ENCODE measurements around the gene ACP7.
A peak's percentile ranks its signal among the peaks of the same experiment; 100 is the strongest.
"Not testable (repeated sequence)": the region's sequence is repeated elsewhere in the genome, so short reads cannot be mapped to it uniquely, and the experiment has no call there.

ACP7 gene

DNA sequence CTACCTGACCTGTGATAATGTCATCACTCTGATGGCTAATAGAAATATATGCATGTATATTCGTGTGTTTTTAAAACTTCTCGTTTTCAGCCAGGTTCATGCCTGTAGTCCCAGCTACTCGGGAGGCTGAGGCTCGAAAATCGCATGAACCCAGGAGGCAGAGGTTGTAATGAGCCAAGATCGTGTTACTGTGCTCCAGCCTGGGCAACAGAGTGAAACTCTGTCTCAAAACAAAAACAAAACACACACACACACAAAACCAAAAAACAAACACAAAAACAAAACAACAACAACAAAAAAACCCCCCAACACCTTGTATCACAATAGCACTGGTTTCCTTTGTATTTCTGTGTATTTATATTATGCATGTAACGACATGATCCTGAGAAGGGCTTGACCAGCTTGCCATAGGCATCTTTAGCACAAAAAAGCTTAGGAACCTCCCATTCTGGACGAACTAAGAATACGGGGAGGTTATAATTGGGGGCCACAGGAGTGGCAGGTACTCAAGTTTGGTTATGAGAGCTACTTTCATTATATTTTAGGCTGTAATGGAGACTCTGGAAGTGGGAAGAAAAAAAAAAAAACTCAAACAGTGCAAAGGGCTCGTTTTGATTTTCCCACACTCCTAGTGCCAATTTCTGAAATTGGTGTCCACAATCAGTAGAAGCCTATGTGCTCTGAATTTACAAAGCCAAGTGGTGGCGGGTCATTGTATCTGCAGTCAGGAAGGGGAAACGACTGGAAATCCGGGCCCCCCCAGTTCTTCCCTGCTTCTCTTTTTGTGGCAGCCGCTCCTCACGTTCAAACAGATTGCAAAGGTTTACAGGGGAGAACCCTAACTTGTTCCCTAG is 1.2 kb upstream of the ACP7 start:
- peak in 1 of 3 experiments; percentile 6 for DNase-seq
- Mint-ChIP-seq H3K27ac (peak overlapping the region; percentile 79 to 94), H3K27me3 (peaks cover 19 to 33% of the 10 kb centered on the region in 2 donors), H3K36me3 (ENCODE audit: insufficient read depth) (no peaks in the 10 kb centered on the region), H3K9me3 (no peaks in the 10 kb centered on the region), H3K4me1 (ENCODE audit: low read depth in 2 of 2) (peaks cover 17 to 18% of the 10 kb centered on the region in 2 donors), H3K4me3 (peak overlapping the region; percentile 87 to 88)
- ATAC-seq (replicated peaks): peak; percentile 6

DNA sequence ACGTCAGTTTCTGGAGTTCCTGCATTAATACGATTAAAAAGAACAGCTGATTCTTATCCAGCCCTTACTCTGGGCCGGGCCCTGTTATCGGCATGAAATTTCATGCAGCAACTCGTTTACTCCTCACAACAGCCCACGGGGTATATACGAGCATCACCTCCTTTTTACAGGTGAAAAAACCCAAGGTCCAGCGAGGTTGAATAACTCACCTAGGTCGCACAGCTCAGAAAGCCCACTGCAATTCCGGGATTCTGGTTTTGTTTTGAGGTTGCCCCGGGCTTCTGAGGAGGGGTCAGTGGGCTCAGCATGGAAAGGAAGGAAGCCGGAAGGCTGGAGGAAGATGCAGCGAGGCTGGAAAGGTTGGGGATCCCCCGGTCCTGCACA is 577 bp upstream of the ACP7 start:
- peaks cover 17 to 18% of the 10 kb centered on the region in 2 donors for H3K4me1 Mint-ChIP-seq (ENCODE audit: low read depth in 2 of 2)
- peak overlapping the region; percentile 87 to 88 for H3K4me3 Mint-ChIP-seq
- H3K27ac Mint-ChIP-seq: peak overlapping the region; percentile 79 to 94
- peaks cover 19 to 33% of the 10 kb centered on the region in 2 donors for H3K27me3 Mint-ChIP-seq
- DNase-seq: no peak
- H3K9me3 Mint-ChIP-seq: no peaks in the 10 kb centered on the region
- peak; percentile 56 for ATAC-seq (replicated peaks)
- no peaks in the 10 kb centered on the region for H3K36me3 Mint-ChIP-seq (ENCODE audit: insufficient read depth)

DNA sequence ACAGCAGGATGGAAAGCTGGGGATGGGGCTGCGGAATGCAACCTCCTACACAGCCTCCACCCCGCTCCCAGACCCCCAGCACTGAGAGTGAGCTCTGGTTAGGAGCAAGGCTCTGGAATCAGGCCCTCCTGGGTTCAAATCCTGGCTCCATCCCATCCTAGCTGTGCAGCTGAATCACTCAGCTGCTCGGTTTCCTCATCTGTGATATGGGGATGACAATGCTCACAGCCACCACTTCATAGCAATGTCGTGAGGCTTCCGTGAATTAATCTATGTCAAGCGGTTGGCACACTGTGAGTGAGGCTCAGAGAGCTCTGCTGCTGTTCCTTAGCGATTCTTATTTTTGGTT is 538 bp downstream of the ACP7 start:
- Mint-ChIP-seq H3K36me3 (ENCODE audit: insufficient read depth) (no peaks in the 10 kb centered on the region), H3K9me3 (no peaks in the 10 kb centered on the region), H3K27ac (peak overlapping the region; percentile 89 to 94), H3K4me3 (peak overlapping the region; percentile 87 to 88), H3K27me3 (peaks cover 19 to 33% of the 10 kb centered on the region in 2 donors), H3K4me1 (ENCODE audit: low read depth in 2 of 2) (peaks cover 17 to 18% of the 10 kb centered on the region in 2 donors)
- DNase-seq (no peak), ATAC-seq (replicated peaks) (no peak)

DNA sequence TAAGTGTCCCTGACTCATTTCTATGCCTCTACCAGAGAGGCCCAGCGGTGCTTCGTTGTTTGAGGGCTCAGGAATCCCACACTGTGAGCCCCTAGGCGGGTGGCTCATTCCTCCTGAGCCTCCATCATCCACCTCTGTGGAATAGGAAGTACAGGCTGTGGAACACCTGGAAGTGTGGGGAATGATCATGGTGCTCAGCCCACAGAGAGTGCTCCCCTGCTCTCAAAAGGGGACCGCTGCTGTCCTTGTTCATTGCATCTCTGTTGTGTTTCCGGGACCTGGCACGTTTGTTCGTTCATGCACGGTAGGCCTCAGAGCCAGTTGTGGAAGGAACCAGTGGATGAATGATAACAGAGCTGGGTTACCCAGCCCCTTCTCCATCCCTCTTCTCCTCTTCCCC is 1.2 kb downstream of the ACP7 start:
- H3K9me3 Mint-ChIP-seq: no peaks in the 10 kb centered on the region
- H3K36me3 Mint-ChIP-seq (ENCODE audit: insufficient read depth): no peaks in the 10 kb centered on the region
- DNase-seq: no peak
- H3K4me1 Mint-ChIP-seq (ENCODE audit: low read depth in 2 of 2): peaks cover 17 to 18% of the 10 kb centered on the region in 2 donors
- ATAC-seq (replicated peaks): no peak
- peak overlapping the region; percentile 87 to 89 for H3K27ac Mint-ChIP-seq
- peak overlapping the region; percentile 87 to 88 for H3K4me3 Mint-ChIP-seq
- H3K27me3 Mint-ChIP-seq: peaks cover 19 to 33% of the 10 kb centered on the region in 2 donors

DNA sequence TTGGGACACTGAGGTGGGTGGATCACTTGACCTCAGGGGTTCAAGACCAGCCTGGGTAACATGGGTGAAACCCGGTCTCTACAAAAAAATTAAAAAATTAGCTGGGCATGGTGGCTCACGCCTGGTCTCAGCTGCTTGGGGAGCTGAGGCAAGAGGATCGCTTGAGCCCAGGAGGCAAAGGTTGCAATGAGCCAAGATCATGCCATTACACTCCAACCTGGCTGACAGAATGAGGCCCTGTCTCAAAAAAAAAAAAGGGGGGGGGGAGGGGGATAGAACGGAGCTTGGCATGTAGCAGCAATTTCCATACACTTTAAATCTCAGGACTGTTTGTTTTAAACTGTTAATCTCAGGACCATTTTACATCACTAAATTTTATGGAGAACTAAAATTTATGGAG is 2.2 kb downstream of the ACP7 start:
- Mint-ChIP-seq H3K36me3 (ENCODE audit: insufficient read depth) (no peaks in the 10 kb centered on the region), H3K4me1 (ENCODE audit: low read depth in 2 of 2) (peaks cover 14 to 15% of the 10 kb centered on the region in 2 donors), H3K9me3 (no peaks in the 10 kb centered on the region), H3K27me3 (peaks cover 16 to 27% of the 10 kb centered on the region in 2 donors), H3K4me3 (no peak overlapping the region), H3K27ac (no peak overlapping the region)
- ATAC-seq (replicated peaks) (no peak), DNase-seq (no peak)

DNA sequence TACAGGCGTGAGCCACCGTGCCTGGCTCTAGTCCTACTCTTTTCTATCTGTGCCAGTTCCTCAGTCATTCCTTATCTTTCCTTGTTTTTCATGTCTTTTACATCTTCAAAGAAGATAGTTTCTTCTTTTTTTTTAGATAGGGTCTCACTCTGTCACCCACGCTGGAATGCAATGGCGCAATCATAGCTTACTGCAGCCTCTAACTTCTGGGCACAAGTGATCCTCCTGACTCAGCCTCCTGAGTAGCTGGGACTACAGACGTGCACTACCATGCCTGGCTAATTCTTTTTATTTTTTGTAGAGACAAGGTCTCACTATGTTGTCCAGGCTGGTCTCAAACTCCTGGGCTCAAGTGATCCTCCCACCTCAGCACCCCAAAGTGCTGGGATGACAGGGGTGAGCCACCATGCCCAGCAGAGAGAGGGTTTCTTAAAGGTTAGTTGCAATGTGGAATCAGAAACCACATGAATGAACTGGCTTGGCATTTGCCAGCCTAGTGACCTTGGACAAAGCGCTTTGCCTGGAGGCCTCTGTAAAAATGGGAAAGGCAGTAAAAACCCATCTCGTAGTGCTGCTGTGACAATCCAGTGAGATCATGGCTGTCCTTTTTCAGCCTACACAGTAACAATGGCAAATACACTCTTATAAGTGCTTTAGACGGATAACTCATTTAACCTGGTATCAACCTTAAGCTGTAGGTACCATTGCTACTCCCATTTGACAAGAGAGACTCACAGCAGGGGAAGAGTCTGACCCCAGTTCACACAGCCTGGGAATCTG is 3.9 kb downstream of the ACP7 start:
- peaks cover 7 to 10% of the 10 kb centered on the region in 2 donors for H3K4me1 Mint-ChIP-seq (ENCODE audit: low read depth in 2 of 2)
- ATAC-seq (replicated peaks): no peak
- no peak overlapping the region for H3K27ac Mint-ChIP-seq
- DNase-seq: no peak
- H3K4me3 Mint-ChIP-seq: no peak overlapping the region
- H3K9me3 Mint-ChIP-seq: no peaks in the 10 kb centered on the region
- H3K27me3 Mint-ChIP-seq: peaks cover 11 to 27% of the 10 kb centered on the region in 2 donors
- H3K36me3 Mint-ChIP-seq (ENCODE audit: insufficient read depth): peaks cover 2% of the 10 kb centered on the region

DNA sequence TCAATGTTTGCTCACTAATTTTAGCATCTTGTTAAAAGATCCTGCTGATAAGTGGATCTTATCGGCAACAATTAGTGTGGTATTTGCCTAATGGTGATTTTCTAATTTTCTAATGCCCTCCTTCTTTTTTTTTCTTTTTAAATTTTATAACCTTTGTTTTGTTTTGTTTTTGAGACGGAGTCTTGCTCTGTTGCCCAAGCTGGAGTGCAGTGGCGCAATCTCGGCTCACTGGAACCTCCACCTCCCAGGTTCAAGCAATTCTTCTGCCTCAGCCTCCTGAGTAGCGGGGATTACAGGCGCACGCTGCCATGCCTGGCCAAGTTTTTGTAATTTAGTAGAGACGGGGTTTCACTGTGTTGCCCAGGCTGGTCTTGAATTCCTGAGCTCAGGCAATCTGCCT is 5.8 kb downstream of the ACP7 start:
- not testable (repeated sequence) for H3K9me3 Mint-ChIP-seq; H3K27ac Mint-ChIP-seq; DNase-seq; H3K4me1 Mint-ChIP-seq (ENCODE audit: low read depth in 2 of 2); H3K36me3 Mint-ChIP-seq (ENCODE audit: insufficient read depth); ATAC-seq (replicated peaks); H3K4me3 Mint-ChIP-seq
- peaks cover 16 to 28% of the 10 kb centered on the region in 2 donors for H3K27me3 Mint-ChIP-seq

DNA sequence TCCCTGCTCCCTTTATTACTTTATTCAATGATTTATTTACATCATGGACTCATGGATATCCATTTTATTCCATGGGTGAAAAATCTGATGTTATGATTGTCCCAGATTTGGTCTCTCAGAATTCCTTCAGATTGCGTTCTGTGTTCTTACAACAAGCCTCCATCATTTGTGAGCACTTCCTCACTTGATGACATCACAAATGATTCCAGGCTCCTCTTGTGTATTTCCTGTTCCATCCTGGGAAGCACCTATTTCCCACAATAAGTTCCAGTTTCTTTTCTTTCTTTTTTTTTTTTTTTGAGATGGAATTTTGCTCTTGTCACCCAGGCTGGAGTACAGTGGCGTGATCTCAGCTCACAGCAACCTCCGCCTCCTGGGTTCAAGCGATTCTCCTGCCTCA is 6.7 kb downstream of the ACP7 start:
- H3K4me1 Mint-ChIP-seq (ENCODE audit: low read depth in 2 of 2): no peaks in the 10 kb centered on the region
- no peak overlapping the region for H3K27ac Mint-ChIP-seq
- DNase-seq: no peak
- H3K9me3 Mint-ChIP-seq: no peaks in the 10 kb centered on the region
- H3K4me3 Mint-ChIP-seq: no peak overlapping the region
- peaks cover 17 to 31% of the 10 kb centered on the region in 2 donors for H3K27me3 Mint-ChIP-seq
- ATAC-seq (replicated peaks): no peak
- H3K36me3 Mint-ChIP-seq (ENCODE audit: insufficient read depth): peaks cover 2% of the 10 kb centered on the region

DNA sequence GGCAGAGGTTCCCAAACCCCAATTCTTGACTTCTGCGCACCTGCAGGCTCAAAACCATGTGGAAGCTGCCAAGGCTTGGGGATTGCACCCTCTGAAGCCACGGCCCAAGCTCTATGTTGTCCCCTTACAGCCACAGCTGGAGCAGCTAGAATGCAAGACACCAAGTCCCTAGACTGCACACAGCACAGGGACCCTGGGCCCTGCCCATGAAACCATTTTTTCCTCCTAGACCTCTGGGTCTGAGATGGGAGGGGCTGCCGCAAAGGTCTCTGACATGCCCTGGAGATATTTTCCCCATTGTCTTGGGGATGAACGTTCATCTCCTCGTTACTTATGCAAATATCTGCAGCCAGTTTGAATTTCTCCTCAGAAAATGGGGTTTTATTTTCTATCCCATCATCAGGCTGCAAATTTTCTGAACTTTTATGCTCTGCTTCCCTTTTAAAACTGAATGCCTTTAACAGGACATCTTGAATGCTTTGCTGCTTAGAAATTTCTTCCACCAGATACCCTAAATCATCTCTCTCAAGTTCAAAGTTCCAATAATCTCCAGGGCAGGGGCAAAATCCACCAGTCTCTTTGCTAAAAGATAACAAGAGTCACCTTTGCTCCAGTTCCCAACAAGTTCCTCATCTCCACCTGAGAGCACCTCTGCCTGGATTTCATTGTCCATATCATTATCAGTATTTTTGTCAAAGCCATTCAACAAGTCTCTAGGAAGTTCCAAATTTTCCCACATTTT is 11.8 kb downstream of the ACP7 start:
- H3K27ac Mint-ChIP-seq; ATAC-seq (replicated peaks): not testable (repeated sequence)
- H3K27me3 Mint-ChIP-seq: peaks cover 35 to 77% of the 10 kb centered on the region in 2 donors

DNA sequence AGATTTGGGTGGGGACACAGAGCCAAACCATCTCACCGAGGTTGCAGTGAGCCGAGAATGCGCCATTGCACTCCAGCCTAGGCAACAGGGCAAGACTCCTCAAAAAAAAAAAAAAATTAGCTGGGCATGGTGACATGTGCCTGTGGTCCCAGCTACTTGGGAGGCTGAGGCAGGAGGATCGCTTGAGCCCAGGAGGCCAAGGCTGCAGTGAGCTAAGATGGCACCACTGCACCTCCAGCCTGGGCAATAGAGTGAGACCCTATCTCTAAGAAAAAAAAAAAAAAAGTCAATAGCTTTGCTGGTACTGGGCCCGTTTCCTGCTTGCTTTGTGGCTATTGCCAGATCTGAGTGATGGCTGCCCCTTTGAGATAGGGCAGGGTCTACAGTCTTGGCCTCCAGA is 13.1 kb downstream of the ACP7 start:
- H3K4me3 Mint-ChIP-seq: no peak overlapping the region
- H3K36me3 Mint-ChIP-seq (ENCODE audit: insufficient read depth): peaks cover 2% of the 10 kb centered on the region
- no peaks in the 10 kb centered on the region for H3K9me3 Mint-ChIP-seq
- peaks cover 3 to 6% of the 10 kb centered on the region in 2 donors for H3K4me1 Mint-ChIP-seq (ENCODE audit: low read depth in 2 of 2)
- no peak for DNase-seq
- H3K27me3 Mint-ChIP-seq: peaks cover 35 to 77% of the 10 kb centered on the region in 2 donors
- H3K27ac Mint-ChIP-seq: no peak overlapping the region
- no peak for ATAC-seq (replicated peaks)

More for the DNA sequence above, 11.8 kb downstream of the ACP7 start:
- not testable (repeated sequence) for H3K4me3 Mint-ChIP-seq; H3K4me1 Mint-ChIP-seq (ENCODE audit: low read depth in 2 of 2); H3K9me3 Mint-ChIP-seq; H3K36me3 Mint-ChIP-seq (ENCODE audit: insufficient read depth); DNase-seq

DNA sequence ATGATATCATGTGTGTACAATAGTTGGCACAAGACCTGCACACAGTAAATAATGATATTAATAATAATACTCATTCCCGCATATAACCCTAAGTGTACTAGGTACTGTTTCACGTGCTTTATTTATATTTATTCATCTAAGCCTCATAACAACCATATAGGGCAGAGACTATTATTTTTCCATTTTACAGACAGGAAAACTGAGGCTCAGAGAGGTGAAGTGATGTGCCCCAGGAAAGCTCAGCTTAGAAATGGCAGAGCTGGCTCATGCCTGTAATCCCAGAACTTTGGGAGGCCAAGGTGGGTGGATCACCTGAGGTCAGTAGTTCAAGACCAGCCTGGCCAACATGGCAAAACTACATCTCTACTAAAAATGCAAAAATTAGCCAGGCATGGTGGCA is 13.6 kb downstream of the ACP7 start:
- DNase-seq (no peak), ATAC-seq (replicated peaks) (no peak)
- no peak overlapping the region for H3K4me3 Mint-ChIP-seq
- H3K27me3 Mint-ChIP-seq: peaks cover 35 to 74% of the 10 kb centered on the region in 2 donors
- no peak overlapping the region for H3K27ac Mint-ChIP-seq
- H3K36me3 Mint-ChIP-seq (ENCODE audit: insufficient read depth): no peaks in the 10 kb centered on the region
- no peaks in the 10 kb centered on the region for H3K9me3 Mint-ChIP-seq
- peaks cover 3 to 6% of the 10 kb centered on the region in 2 donors for H3K4me1 Mint-ChIP-seq (ENCODE audit: low read depth in 2 of 2)

DNA sequence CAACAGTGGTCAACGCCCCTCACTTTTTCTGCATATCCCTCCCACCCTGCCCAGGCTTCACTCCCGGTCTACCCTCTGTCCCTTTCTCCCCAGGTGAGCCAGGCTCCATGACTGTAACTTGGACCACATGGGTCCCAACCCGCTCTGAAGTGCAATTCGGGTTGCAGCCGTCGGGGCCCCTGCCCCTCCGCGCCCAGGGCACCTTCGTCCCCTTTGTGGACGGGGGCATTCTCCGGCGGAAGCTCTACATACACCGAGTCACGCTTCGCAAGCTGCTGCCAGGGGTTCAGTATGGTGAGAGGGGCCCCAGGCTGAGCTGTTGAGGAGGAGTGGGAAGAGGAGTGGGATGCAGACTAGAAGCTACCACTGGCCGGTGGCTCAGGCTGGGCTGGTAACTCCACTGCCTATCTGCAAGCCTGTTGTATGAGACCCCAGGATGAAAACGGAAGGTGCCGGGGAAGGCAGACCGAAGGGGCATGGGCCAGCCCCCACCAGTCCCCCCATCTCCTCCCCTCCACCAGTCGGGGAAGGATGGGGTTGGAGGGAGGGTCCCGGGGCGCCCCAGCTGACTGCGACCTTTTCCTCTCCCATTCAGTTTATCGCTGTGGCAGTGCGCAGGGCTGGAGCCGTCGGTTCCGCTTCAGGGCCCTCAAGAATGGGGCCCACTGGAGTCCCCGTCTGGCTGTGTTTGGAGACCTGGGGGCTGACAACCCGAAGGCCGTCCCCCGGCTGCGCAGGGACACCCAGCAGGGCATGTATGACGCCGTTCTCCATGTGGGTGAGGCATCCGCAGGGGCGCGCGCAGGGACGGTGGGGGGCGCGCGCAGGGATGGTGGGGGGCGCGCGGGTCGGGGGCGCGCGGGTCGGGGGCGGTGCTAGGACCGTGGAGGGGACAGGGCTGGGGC is 14.4 kb downstream of the ACP7 start:
- H3K9me3 Mint-ChIP-seq: no peaks in the 10 kb centered on the region
- peaks cover 3 to 6% of the 10 kb centered on the region in 2 donors for H3K4me1 Mint-ChIP-seq (ENCODE audit: low read depth in 2 of 2)
- H3K4me3 Mint-ChIP-seq: no peak overlapping the region
- no peak for DNase-seq
- no peak for ATAC-seq (replicated peaks)
- no peak overlapping the region for H3K27ac Mint-ChIP-seq
- H3K36me3 Mint-ChIP-seq (ENCODE audit: insufficient read depth): no peaks in the 10 kb centered on the region
- H3K27me3 Mint-ChIP-seq: peaks cover 27 to 65% of the 10 kb centered on the region in 2 donors

Measured in effector memory CD8-positive, alpha-beta T cell (primary cell).